ENCODE measurements around the gene INO80D.

Gene INO80D

GRCh38 chr2:206088248-206088647, 2.3 kb upstream of the INO80D start:
- H3K27ac ChIP-seq: peak overlapping the region; percentile 99
- no peak for TF ChIP-seq CTCF (conservative IDR thresholded peaks at IDR 0.05)

- peak overlapping the region; percentile 99 for H3K27ac ChIP-seq
- TF ChIP-seq CTCF (conservative IDR thresholded peaks at IDR 0.05): no peak
Measured at GRCh38 chr2:206086716-206087350, 859 bp upstream of the INO80D start.

- peak overlapping the region; percentile 99 for H3K27ac ChIP-seq
- no peak for TF ChIP-seq CTCF (conservative IDR thresholded peaks at IDR 0.05)
Measured at GRCh38 chr2:206084870-206085741, 868 bp downstream of the INO80D start.

- H3K27ac ChIP-seq: peak overlapping the region; percentile 99
- no peak for TF ChIP-seq CTCF (conservative IDR thresholded peaks at IDR 0.05)
Measured at GRCh38 chr2:206084439-206084869, 1.5 kb downstream of the INO80D start.

GRCh38 chr2:206083602-206084438, 2.2 kb downstream of the INO80D start:
- no peak for TF ChIP-seq CTCF (conservative IDR thresholded peaks at IDR 0.05)
- peak overlapping the region; percentile 99 for H3K27ac ChIP-seq

GRCh38 chr2:206082298-206082843, 3.6 kb downstream of the INO80D start:
- no peak for TF ChIP-seq CTCF (conservative IDR thresholded peaks at IDR 0.05)
- peak overlapping the region; percentile 99; the same call in 1 of the 2 replicates for H3K27ac ChIP-seq

All from VCaP (cell line).